ENCODE results near the gene CPD. TPM values are rescaled to one million over a fixed set of nuclear protein-coding genes. Genes with fewer than 3 reads are reported as not detected.
A peak's percentile ranks its signal among the peaks of the same experiment; 100 is the strongest.

Gene CPD
- total RNA-seq, 1 donor from 2014 or later = 68.9 TPM

DNA sequence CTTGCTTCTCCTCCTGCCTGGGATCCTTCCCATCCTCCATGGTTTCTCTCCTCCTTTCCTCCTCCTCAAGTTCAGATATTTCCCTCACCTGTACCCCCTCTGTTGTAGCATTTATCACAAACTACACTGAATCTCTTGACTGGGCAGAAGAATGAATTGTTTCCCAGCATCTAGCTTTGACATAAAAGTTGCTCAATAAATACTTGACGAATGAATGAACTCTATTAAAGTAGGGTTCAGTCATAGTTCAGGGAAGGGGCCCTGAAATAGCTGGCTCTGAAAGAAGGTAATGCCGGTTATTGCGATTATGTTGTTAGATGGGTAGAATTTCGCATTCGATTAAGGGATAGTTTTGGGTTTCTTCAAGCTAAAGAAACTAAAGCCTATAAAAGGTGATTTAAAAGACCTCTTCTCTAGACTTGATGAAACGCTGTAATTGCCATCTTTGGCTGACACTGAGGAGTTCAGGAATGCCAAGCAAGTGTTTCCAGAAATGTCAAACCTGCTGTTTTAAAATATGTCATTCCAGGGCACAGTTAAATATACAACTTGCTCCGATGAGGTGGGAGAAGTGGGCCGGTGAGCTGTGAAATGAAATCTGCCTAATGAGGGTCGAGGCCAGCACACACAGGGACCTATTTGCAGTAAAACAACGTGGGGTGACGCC is 1.0 kb upstream of the CPD start:
- DNase-seq (no peak), ATAC-seq (no peak)
- intact Hi-C loops (cut with DNase I) = no loop called here
- no peaks in the 10 kb centered on the region for H3K9me3 ChIP-seq
- H3K27ac ChIP-seq = peak overlapping the region; percentile 90
- H3K4me1 ChIP-seq = peaks cover 43% of the 10 kb centered on the region
- TF ChIP-seq, protein P1, sequence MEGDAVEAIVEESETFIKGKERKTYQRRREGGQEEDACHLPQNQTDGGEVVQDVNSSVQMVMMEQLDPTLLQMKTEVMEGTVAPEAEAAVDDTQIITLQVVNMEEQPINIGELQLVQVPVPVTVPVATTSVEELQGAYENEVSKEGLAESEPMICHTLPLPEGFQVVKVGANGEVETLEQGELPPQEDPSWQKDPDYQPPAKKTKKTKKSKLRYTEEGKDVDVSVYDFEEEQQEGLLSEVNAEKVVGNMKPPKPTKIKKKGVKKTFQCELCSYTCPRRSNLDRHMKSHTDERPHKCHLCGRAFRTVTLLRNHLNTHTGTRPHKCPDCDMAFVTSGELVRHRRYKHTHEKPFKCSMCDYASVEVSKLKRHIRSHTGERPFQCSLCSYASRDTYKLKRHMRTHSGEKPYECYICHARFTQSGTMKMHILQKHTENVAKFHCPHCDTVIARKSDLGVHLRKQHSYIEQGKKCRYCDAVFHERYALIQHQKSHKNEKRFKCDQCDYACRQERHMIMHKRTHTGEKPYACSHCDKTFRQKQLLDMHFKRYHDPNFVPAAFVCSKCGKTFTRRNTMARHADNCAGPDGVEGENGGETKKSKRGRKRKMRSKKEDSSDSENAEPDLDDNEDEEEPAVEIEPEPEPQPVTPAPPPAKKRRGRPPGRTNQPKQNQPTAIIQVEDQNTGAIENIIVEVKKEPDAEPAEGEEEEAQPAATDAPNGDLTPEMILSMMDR (IDR thresholded peaks at IDR 0.05) = no peak
- no peaks in the 10 kb centered on the region for H3K27me3 ChIP-seq (ENCODE audit: low read depth)
- peak overlapping the region; percentile 87 for H3K4me3 ChIP-seq
- H3K36me3 ChIP-seq = no peaks in the 10 kb centered on the region

DNA sequence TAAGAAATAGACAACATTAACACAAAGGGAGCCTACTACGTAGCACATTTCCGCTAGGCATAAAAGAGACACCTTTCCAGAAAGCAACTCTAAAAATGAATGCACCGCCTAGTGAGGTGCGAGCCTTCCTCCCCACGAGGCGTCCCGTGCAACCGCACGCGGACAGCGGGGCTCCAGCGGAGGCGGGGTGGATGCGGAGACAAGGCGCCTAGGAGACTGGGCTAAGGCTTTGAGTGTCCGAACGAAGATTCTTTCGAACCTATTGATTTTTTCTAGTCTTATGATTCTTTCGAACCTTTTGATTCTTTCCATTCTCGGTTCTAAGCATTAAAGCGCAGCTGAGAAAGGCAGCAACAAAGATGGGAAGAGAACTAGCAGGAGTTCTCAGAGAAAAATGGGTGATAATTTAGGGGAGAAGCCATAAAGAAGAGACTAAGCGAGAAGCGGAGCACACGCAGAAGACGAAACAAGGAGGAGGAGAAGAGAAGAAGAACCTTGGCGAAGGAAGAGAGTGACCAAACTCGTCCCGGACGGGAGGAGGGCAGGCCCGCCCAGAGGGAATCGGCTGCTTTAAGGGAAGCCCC is 394 bp upstream of the CPD start:
- no peaks in the 10 kb centered on the region for H3K27me3 ChIP-seq (ENCODE audit: low read depth)
- peaks cover 49% of the 10 kb centered on the region for H3K4me1 ChIP-seq
- peak overlapping the region; percentile 90 for H3K27ac ChIP-seq
- no peaks in the 10 kb centered on the region for H3K9me3 ChIP-seq
- peak overlapping the region; percentile 87 for H3K4me3 ChIP-seq
- no peaks in the 10 kb centered on the region for H3K36me3 ChIP-seq
- TF ChIP-seq, protein P1 (IDR thresholded peaks at IDR 0.05) = no peak
- intact Hi-C loops (cut with DNase I) = no loop called here
- ATAC-seq = peak; percentile 31 to 37
- peak; percentile 65 for DNase-seq

- intact Hi-C loops (cut with DNase I) = no loop called here
- ATAC-seq (peak; percentile 36 to 42), DNase-seq (peak; percentile 65)
- TF ChIP-seq, protein P1 (IDR thresholded peaks at IDR 0.05) = no peak
- H3K4me1 ChIP-seq = peaks cover 56% of the 10 kb centered on the region
- H3K9me3 ChIP-seq = no peaks in the 10 kb centered on the region
- H3K4me3 ChIP-seq = peak overlapping the region; percentile 87
- peak overlapping the region; percentile 90 for H3K27ac ChIP-seq
- no peaks in the 10 kb centered on the region for H3K27me3 ChIP-seq (ENCODE audit: low read depth)
- no peaks in the 10 kb centered on the region for H3K36me3 ChIP-seq
These were observed 676 bp downstream of the CPD start for GRCh38 chr17:30379303-30379902.

- ATAC-seq = no peak
- H3K4me1 ChIP-seq = peaks cover 56% of the 10 kb centered on the region
- H3K9me3 ChIP-seq = no peaks in the 10 kb centered on the region
- H3K4me3 ChIP-seq = peak overlapping the region; percentile 87
- no peaks in the 10 kb centered on the region for H3K27me3 ChIP-seq (ENCODE audit: low read depth)
- intact Hi-C loops (cut with DNase I) = no loop called here
- TF ChIP-seq, protein P1 (IDR thresholded peaks at IDR 0.05) = no peak
- DNase-seq = no peak
- peak overlapping the region; percentile 90 for H3K27ac ChIP-seq
- peaks cover under 1% of the 10 kb centered on the region for H3K36me3 ChIP-seq
These were observed 1.2 kb downstream of the CPD start for GRCh38 chr17:30379903-30380381.

DNA sequence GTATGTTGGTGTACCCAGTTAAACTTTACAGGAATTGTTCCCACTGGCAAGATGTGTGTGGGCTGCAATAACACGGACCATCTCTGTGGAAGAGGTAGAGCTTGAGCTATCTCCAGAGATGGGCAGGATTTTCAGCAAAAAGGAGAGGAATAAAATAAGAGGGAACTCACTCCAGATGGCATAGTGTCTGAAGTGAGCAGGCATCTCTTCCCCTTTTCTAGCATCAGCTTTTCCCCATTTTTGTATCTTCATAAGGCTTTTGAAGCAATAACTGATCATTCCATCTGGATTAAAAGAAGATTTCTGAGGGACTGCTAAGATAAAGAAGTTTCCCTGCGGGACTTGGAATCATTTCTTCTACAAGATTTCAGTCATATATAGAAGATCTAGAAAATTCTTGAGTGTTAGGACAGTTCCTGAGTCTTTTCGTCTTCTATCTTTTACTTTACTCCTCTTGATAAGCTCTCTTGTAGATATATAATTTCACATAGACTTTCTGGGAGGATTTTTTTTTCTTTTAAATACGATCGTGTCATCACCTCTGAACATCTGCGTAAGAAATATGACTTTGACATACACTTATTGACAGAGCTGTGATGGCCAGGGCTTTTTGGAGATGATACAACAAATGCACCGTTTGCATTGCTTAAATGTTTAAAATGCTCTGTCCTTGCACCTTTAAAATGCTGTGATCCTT is 2.1 kb downstream of the CPD start:
- no peak overlapping the region for H3K27ac ChIP-seq
- intact Hi-C loops (cut with DNase I) = no loop called here
- no peak for ATAC-seq
- H3K36me3 ChIP-seq = peaks cover 9% of the 10 kb centered on the region
- TF ChIP-seq, protein P1 (IDR thresholded peaks at IDR 0.05) = no peak
- no peaks in the 10 kb centered on the region for H3K9me3 ChIP-seq
- peaks cover 56% of the 10 kb centered on the region for H3K4me1 ChIP-seq
- DNase-seq = no peak
- peak overlapping the region; percentile 87 for H3K4me3 ChIP-seq
- H3K27me3 ChIP-seq (ENCODE audit: low read depth) = no peaks in the 10 kb centered on the region
